ENCODE data around the gene DNAI2.
"Not testable (repeated sequence)": the region's sequence is repeated elsewhere in the genome, so short reads cannot be mapped to it uniquely, and the experiment has no call there.

Gene DNAI2

DNA sequence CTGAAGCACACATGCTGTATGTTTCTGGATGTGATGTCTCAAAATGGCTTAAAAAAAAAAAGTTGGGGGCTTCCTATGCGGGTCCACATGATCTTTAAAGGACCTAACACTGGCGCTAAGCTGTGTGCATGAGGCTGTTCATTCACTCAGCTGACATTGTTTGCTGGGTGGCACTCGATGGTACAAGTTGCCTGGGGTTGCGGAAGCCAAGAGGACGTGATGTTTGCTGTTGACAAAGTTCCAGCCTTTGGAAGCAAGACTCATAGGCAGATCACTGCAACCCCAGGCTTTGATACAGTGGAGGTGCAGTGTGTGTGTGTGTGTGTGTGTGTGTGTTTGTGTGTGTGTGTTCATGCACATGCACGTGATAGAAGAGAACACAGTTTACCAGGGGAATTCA lies 29.5 kb upstream of the DNAI2 start:
- DNase-seq (ENCODE audit: low read depth in 3 of 3): no peak

DNA sequence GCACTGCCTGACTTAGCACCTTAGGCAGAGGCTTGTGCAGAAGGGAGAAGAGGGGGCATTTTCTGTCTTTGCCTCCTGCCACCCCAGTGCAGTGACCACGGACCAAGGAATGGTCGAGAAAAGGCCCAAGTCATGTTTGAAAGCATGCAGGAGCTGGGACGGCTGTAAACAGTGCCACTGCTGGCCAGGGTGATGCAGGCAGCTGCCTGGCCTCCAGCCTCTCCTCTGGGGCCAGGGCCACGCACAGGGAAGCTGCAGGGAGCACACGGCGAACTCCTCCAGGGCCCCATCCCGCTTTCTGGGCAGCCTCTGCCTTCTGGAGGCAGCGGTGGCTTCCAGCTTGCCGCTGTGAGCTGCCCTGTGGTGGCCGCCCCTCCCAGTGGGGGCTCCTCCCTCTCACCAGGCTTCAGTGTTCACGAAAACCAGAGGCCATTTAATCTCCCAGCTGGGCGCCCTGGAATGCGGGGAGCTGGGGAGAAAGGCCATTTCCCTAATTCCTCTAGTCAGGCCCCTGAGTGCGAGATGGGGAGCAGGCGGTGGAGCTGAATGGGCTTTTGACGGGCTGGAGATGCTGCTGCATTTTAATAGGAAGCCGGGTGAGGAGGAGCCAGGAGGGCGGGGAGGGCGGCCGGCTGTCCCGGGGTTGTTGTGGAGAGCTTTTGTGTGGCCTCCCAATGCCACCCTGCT lies 28.7 kb upstream of the DNAI2 start:
- no peak for DNase-seq (ENCODE audit: low read depth in 3 of 3)

DNA sequence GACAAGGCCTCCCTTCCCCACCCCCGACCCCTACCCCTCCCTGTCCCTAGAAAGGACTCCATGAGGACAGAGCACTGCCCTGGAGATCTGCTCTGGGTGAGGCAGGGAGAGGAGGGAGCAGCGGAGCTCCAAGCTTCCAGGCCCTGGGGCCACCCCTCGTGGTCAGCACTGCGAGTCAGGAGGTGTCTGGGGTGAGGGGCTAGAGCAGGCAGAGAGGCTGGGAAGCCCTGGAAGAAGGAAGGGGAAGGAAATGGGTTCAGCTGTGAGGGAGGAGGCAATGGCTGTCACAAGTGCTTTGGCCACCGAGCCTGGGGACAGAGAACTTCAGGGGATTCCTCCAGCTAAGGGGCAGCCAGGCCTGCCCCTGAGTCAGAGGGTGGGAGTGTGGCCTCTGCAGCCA lies 28.2 kb upstream of the DNAI2 start:
- no peak for DNase-seq (ENCODE audit: low read depth in 3 of 3)

DNA sequence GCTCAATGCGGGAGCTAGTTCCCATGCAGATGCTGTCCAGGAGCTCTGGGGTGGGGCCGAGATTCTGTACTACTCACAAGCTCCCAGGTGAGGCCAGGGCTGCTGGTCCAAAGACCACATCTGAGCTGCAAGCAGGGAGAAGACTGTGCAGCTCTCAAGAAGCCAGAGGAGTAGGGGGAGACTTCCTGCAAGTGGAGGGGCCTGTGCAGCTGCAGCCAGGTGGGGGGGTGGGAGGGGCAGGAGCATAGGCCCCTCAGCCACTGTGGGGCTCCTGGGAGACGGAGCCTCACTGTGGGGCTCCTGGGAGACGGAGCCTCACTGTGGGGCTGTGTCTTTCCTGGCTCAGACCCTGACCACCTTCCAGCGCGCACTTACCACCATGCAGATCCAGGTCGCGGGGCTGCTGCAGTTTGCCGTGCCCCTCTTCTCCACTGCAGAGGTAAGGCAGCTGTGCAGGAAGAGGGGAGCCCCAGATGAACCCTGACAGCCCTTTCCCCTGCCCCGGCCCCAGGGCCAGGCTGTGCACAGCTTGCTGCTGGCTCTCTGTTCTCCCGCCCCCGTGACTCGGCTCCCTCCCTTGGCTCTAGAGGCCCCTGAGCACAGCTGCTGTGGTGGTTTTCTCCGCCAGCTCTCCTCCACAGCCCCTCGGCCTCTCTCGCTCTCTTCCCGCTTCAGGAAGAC lies 24.3 kb upstream of the DNAI2 start:
- no peak for DNase-seq (ENCODE audit: low read depth in 3 of 3)

DNA sequence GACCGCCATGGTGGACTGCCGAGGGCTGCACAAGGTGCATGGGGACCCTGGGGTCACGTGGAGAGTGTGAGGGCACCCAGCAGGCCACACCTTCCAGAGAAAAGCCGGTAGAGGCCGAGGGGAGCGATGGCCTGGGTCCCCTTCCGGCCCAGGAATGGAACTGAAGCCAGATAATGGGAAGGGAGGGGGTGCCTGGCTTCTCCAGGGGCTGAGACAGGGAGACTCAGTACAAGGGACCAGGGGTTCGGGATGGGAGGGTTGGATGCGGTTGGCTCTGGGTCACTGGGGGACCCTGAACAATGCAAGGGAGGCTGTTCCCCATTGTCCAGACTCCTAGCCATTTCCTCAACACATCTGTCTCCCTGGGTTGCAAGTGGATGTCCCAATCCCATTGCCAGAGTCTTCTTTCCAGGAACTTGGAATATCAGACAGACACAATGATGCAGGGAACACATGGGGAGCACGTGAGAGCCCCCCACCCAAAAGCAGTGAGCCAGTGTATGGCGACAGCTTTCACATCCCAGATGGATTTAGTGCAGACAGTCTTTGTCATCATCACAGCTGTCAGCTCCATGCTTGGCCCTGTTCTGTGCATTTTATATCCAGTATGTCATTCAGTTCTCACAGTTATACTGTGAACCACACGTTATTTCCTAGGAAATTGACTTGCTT lies 23.6 kb upstream of the DNAI2 start:
- no peak for DNase-seq (ENCODE audit: low read depth in 3 of 3)

DNA sequence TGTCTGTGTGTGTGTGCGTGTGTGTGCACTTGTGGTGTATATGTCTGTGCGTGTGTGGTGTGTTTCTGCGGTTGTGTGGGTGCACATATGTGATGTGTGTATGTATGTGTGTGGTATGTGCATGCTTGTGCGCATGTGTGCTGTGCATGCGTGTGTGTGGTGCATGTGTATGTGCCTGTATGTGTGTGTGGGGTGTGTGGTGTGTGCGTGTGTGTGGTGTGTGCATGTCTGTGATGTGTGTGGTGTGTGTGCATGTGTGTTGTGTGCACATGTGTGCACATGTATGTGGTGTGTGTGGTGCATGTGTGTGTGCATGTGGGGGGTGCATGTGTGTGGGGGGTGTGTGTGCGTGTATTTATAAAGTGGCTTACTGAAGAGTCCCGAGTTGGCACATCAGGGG lies 23.0 kb upstream of the DNAI2 start:
- DNase-seq (ENCODE audit: low read depth in 3 of 3): no peak

DNA sequence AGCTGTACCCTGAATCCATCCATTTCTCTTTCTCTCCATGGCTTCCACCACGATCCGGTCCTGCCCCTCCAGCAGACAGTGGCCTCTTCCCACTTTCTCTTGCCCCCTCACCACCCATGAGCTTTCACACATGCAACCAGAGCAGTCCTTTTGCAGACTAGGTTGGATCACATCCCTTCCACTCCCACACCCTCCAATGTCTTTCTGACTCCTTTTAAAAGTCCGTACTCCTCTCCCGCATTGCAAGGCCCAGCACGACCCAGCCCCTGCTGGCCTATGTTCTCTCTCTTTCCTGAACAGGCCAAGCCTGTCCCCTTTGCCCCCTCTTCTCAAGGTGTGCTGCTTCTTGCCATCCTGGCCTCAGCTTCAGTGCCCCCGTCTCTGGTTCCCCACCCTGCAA lies 22.5 kb upstream of the DNAI2 start:
- no peak for DNase-seq (ENCODE audit: low read depth in 3 of 3)

DNA sequence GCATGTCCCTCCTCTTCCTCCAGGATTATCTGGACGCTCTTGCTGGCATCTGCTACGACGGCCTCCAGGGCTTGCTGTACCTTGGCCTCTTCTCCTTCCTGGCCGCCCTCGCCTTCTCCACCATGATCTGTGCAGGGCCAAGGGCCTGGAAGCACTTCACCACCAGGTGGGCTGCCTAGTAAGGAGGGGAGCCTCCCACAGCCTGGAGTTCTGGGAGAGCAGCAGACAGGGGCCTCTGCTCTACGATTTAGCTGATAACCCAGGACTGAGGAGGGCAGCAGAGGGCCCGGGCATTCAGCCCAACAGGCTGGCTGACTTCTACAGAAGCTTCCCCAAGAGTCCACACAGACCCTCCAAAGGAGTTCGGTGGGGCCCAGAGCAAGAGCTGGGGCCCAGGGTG lies 21.8 kb upstream of the DNAI2 start:
- no peak for DNase-seq (ENCODE audit: low read depth in 3 of 3)

DNA sequence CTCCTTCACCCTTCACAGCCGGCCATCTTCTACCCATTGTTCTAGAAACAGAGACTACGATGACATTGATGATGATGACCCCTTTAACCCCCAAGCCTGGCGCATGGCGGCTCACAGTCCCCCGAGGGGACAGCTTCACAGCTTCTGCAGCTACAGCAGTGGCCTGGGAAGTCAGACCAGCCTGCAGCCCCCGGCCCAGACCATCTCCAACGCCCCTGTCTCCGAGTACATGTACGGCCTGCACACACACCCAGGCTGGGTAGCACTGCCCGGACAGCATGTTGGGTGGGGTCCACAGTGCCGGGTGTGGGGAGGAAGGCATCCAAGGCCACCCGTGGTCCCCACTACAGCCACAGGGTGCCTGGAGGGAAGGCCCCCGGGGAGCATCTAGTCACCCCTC lies 21.0 kb upstream of the DNAI2 start:
- DNase-seq (ENCODE audit: low read depth in 3 of 3): no peak

DNA sequence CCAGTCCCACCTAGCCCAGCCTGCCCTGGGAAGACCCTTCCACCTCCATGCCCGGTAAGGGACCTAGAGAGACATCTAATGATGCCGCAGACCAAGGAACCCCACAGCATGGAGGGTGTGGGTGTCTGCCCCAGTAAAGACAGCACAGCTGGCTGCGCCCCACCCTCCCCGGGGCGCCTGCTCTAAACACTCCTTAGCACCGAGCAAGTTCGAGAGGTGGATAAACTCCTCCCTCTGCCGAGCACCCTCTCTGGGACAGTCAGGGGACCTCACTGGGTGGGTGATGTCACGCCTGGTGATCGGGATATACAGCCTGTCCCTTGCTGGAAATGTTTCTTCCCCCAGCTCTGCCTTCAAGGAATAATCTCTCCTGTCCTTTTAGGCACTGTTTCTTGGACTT lies 16.7 kb upstream of the DNAI2 start:
- no peak for DNase-seq (ENCODE audit: low read depth in 3 of 3)

DNA sequence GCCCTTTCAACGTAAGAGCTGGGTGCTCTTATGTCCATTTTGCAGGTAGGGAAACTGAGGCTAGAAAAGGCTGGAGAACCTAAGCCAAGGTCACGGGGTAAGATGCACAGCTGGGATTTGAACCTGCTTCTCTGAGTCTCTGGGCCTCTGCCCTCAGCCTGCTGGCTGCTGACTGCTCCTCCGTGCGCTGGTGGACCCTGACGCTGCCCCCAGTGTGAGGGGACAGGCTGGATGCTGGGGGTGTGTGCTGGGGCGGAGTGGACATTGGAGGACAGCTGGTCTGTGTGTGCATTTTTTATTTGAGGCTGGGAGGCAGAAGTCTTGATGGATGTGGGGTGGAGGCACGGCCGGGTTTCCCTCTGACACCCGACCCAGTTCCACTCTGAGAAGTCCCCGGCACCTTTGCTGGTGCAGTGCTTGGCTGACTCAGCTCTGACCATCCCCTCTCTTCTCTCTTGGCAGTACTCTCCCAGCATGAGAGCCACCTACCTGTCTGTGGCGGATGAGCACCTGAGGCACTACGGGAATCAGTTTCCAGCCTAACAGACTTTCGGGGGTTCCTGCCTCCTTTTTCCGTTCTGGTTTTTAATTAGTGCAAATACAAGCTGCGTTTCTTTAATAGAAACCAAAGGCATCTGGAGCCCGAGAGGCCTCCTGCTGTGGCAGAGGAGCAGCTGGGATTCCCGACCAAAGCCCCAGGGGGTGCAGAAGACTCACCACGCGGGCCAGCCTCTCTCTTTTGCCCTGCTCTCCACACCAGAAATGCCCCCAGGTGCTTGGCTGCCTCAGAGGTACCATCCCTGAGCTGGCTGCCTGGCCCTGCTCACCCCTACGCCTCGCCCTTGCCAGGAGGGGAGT lies 14.1 kb upstream of the DNAI2 start:
- no peak for DNase-seq (ENCODE audit: low read depth in 3 of 3)

DNA sequence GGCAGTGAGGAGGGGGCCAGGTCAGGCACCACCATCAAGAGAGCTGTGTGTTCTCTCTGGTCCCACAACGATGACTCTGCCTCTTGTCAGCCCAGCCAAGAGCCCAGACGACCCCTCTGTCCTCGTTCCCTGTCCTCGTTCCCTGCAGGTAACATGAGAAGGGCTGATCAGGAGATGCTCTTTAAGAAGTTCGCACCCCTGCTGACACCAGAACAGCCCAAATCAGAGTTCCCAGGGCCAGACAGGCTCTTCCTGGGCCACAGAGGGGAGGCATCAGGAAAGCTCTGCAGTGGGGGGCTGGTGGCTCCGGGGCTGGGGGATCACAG lies 13.5 kb upstream of the DNAI2 start:
- DNase-seq (ENCODE audit: low read depth in 3 of 3): no peak

DNA sequence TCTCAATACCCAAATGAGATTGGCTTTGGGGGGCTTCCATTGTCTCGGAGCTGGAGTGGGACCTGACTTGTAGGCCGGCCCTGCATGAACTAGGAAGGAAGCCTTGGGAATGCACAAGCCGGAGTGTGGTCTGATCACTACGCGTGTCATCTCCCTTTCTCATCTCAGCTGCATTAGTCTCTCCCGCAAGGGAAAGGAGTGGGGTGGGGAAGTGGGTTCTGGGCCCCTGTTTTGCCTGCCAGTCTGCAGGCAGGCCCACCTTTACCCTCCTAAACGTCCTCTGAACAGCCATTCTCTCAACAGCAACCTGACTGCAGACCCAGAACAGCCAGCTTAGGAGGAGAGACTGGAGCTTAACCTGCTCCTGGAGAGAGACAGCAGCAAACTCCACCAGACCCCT lies 11.4 kb upstream of the DNAI2 start:
- no peak for DNase-seq (ENCODE audit: low read depth in 3 of 3)

DNA sequence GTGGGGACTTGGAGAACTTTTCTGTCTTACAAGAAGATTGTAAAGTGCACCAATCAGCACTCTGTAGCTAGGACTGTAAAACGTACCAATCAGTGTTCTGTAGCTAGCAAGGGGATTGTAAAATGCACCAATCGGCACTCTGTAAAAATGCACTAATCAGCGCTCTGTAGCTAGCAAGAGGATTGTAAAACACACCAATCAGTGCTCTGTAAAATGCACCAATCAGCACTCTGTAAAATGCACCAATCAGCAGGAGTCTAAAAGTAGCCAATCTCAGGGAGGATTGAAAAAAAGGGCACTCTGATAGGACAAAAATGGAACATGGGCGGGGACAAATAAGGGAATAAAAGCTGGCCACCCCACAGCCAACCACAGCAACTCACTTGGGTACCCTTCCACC lies 7.0 kb upstream of the DNAI2 start:
- DNase-seq (ENCODE audit: low read depth in 3 of 3): not testable (repeated sequence)

DNA sequence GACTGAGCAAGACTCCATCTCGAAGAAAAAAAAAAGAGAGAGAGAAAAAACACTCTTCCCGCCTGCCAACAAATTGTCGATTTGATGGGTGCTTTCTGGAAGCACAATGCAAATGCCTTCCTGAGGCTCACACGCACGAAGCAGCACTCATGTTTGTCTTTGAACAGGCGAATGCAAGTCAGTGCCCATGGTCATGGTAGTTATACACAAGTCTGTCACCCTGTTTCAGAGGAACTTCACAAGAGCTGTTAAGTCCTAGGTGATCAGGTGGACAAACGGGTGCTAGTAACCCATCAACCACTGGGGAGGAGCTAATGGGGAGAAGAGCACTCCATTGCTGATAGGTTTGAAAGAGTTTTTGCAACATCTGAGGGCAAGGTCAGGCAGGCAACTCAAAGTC lies 6.5 kb upstream of the DNAI2 start:
- DNase-seq (ENCODE audit: low read depth in 3 of 3): no peak

DNA sequence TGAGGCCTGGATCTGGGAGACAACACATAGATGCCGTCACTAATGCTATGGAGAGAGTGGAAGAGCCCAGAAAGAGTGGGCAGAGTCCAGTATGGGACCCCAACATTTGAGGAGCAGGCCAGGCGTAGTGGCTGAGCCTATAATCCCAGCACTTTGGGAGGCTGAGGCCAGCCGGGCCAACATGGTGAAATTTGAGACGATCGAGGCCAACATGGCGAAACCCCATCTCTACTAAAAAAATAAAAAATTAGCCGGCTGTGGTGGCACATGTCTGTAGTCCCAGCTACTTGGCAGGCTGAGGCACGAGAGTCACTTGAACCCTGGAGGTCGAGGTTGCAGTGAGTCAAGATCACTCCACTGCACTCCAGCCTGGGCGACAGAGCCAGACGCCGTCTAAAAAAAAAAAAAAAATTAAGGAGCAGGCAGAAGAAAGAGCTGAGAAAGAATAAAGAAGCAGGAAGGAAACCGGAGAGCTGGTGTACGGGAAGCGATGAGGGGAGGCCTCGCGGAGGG lies 6.0 kb upstream of the DNAI2 start:
- DNase-seq (ENCODE audit: low read depth in 3 of 3): no peak

DNA sequence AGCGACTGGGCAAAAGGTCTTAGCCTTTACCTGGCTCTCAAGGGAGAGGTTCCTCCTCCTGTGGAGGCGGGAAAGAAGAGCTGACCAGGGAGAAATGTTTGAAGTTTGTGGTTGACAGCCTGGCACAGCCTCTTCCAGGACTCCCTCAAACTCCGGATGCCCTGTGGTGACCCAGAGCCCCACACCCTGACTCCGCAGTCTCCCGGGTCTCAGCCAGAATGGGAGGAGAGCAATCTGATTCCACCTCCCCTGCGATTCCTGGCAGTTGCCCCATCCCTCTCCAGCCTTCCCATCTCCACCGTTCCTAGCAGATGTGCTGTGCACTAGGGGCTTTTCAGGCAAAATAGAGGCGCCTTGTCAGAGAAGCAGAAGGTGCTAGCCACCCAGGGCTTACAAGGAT lies 5.5 kb upstream of the DNAI2 start:
- DNase-seq (ENCODE audit: low read depth in 3 of 3): no peak

DNA sequence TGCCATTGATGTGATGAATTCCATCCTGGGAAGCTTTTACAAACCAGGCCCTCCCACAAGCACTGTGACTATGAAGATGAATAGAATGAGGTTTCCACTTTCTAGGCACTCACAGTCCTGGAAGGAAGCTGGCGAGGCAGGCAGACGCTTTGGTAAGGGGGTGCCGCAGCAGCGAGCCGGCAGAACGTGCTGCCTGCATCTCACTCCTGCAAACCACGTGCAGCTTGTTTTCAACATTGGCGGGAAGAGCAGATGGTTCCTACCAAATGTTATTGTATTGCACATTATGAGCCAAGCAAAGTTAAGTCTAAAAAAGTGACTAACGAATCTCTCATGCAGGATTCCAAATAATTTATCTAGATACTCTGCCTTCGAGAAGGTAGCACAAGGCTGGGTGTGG lies 3.7 kb upstream of the DNAI2 start:
- no peak for DNase-seq (ENCODE audit: low read depth in 3 of 3)

DNA sequence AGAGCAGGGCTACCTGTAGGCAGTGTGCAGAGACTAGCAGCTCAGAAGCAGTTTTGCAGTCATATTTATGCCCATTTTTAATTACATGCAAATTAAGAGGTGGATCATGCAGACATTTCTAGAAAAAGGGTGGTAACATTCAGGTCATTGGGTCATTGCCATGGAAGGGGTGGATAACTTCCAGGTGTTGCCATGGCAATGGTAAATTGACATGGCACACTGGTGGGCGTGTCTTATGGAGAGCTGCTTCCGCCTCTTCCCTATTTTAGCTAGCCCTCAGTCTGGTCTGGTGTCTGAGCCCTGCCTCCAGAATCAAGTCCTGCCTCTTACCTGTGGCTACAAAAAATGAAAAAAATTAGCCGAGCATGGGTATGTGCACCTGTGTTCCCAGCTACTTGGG lies 2.8 kb upstream of the DNAI2 start:
- DNase-seq (ENCODE audit: low read depth in 3 of 3): no peak

DNA sequence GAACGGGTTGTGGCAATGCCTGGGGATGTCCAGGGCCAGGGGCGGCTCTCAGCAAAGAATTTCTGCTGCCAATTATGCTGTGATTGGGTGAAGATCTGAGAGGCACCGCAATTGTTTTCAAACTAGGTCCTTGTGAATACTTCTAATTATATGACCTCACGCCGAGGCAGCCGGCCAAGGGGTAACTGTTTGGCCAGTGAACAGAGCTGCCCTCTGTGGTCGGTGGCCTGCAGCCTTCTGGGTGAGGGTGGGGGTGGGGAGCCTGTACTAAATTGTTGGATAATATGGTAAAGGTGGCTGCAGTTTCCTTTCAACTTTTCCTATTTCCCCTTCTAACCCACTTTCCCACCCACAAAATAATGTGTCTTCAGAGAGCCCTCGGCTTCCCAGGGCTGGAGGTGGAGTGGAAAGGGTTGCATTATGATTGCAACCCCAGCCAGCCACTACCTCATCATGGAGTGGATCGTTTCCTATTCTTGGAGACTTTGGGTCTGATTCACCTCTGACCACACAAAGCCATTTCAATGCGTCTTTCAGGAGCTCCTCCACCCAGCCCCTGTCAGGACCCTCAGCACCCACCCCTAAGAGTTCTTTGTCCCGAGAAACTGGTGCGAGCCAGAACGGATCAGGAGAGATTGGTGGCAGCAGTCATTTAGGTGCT lies 2.0 kb upstream of the DNAI2 start:
- no peak for DNase-seq (ENCODE audit: low read depth in 3 of 3)

DNA sequence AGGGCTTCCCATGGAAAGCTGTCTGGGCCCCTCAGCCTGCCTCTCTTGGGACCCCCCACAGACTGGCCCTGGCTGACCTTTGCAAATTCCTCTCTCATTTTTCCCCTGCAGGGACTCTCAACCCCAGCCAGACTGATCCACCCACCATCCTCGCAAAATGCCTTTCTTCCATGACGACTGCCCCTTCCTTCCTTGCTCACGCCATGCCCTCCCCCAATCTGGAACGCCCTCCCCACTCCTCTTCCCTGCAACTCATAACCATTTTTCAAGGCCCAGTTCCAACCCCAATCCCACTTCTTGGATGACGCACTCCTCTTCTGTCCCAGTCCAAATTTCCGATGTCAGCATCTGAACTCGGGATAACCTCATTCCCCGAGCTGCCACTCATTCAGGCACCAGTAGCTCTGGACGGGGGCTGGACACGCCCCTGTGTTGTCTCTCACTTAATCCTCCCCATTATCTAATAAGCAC lies 1.3 kb upstream of the DNAI2 start:
- no peak for DNase-seq (ENCODE audit: low read depth in 3 of 3)

Measured in stimulated activated CD4-positive, alpha-beta T cell treated with anti-CD3 and anti-CD28 coated beads, TNF-alpha, amount 100 ng/mL, for 48 hours (primary cell).